HL-60/S4 treated with phorbol 12-myristate 13-acetate at 8.2 ng/mL for 4 days and 3 days (cell line): ENCODE data around the gene IMPA2.

Experiments
- in situ Hi-C: fragments of 300-500 bp; cut with MboI; formaldehyde crosslinking; loops from 2 replicates; pipeline ENCODE4 v1.15.0; 2022; ENCODE audit warnings: low sequenced_read_pairs

The IMPA2 gene

DNA sequence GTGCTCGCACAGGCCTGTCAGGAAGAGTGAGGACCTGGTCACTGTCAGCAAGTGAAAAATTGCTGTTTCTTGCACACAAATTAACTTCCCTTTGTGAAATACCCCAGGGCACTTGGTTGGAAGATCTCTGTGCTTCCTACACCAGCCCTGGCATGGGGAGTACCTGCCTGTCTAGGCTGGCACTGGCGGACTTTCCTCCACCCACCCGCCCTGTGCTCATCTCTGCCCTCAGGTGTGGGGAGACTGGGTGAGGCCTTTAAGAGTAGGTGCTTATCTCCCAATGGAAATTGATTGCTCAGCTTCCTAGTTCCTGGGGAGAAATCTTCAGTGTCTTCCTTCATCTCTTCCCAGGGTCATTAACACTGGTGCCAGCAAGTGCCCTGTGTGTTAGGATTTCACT, 42.1 kb downstream of the IMPA2 start:
- in situ Hi-C loops = no loop called here

- in situ Hi-C loops = loop anchor here (25.0 kb wide), 1 partner anchor 289 kb away; no protein-coding TSS in a partner anchor
These were observed 45.3 kb downstream of the IMPA2 start for GRCh38 chr18:12026562-12026961.

GRCh38 chr18:12027046-12027445, 45.7 kb downstream of the IMPA2 start:
- in situ Hi-C loops = loop anchor here (25.0 kb wide), 1 partner anchor 290 kb away; no protein-coding TSS in a partner anchor

GRCh38 chr18:12027480-12027879, 46.2 kb downstream of the IMPA2 start:
- in situ Hi-C loops = loop anchor here (25.0 kb wide), 1 partner anchor 290 kb away; no protein-coding TSS in a partner anchor

- in situ Hi-C loops = loop anchor here (25.0 kb wide), 1 partner anchor 291 kb away; no protein-coding TSS in a partner anchor
These were observed 46.8 kb downstream of the IMPA2 start for GRCh38 chr18:12028040-12028628.

- in situ Hi-C loops = loop anchor here (25.0 kb wide), 1 partner anchor 291 kb away; no protein-coding TSS in a partner anchor
These were observed 47.4 kb downstream of the IMPA2 start for GRCh38 chr18:12028674-12029073.

- in situ Hi-C loops = loop anchor here (25.0 kb wide), 1 partner anchor 293 kb away; no protein-coding TSS in a partner anchor
These were observed 48.7 kb downstream of the IMPA2 start for GRCh38 chr18:12029786-12030584.

DNA sequence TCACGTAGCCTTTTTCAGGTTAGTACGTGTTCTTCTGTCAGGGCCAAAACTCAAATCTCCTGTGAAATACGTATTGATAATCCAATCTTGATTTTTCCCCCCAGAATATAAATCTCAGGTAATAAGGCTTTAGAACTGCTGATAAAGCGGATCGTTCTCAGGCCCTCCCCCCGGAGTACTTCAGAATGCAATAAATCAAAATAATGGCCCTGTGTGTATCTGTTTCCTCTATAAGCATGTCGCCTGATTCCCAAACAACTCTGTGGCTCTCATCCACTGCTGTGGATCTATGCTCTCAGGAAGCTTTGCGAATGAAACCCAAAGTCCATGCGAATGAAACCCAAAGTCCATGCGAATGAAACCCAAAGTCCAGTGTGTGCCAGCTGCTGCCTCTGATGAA, 49.4 kb downstream of the IMPA2 start:
- in situ Hi-C loops = loop anchor here (25.0 kb wide), 1 partner anchor 293 kb away; no protein-coding TSS in a partner anchor

- in situ Hi-C loops = loop anchor here (25.0 kb wide), 1 partner anchor 294 kb away; no protein-coding TSS in a partner anchor
These were observed 49.9 kb downstream of the IMPA2 start for GRCh38 chr18:12031181-12031580.

- in situ Hi-C loops = loop anchor here (25.0 kb wide), 1 partner anchor 295 kb away; no protein-coding TSS in a partner anchor
These were observed 50.5 kb downstream of the IMPA2 start for GRCh38 chr18:12031846-12032245.

DNA sequence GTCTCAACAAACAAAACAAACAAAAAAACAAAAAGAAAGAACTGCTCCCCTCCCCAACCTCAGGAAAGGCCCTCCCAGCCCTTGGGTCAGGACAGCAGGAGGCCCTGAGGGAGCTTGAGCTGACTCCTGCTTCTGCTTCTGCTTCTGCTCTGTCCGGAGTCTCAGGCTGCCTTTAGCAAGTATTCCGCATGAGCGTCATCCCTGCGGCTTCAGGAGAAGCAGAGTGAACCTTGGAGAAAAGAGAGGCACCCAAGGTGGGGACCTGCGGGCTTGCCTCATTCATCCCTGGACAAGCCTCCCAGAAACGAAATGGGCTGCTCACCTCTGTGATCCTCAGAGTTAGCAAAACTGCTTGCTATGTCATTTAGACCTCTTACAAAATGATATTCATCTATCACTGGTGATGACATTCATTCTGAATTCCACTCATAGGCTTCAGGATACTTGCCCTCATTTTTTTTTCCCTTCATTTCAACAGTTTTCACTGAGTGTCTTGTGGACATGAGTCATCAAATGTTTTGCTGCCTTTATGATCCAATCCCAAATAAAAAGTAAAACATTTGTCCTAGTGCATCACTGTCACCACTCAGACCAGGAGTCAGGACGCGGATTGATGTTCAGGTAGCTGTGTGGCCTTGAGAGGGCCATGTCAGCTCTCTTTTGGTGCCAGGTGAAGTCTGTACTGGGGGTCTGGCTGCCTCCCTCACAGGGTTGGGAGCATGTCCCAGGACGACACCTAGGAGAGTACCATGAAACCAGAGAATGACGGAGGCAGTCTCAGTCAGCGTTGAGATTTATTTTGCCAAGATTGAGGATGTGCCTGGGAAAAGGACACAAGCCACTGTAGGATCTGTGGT, 51.7 kb downstream of the IMPA2 start:
- in situ Hi-C loops = loop anchor here (25.0 kb wide), 1 partner anchor 296 kb away; no protein-coding TSS in a partner anchor

GRCh38 chr18:12033643-12034025, 52.3 kb downstream of the IMPA2 start:
- in situ Hi-C loops = loop anchor here (25.0 kb wide), 1 partner anchor 296 kb away; no protein-coding TSS in a partner anchor

DNA sequence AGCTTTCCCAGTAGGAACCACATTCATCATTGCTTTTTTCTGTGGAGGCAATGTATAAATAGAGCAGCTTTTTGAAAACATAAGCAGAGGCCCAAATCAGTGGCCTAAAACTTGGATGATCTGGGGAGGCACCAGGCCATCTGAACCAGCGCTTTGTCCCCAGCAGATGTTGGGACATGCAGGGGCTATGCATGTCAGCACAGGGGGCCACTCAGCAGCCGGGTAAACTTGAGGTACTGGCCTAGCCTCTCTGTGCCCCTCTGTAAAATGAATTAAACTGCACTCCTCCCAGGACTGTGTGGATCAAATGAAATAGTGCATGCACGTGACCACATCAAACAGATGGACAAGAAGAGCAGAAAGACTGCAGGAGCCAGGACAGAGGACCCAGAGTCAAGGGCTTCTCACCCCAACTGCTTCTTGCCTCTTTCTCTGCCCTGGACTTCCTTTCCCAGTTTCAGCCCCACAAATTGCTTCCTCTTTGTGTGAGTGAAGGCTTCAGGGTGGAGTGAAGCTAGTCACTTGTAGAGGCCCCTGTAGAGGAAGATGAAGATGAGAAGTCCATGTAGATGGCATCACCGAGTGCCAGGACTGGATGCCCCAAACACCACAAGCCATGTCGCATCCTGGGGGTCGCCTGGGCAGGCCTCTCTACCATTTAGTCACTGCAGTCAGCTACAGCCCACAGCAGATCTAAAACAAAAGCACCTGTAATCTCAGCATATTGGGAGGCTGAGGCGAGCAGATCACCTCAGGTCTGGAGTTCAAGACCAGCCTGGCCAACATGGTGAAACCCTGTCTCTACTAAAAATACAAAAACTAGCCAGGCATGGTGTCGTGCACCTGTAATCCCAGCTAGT, 53.2 kb downstream of the IMPA2 start:
- in situ Hi-C loops = loop anchor here (25.0 kb wide), 1 partner anchor 297 kb away; no protein-coding TSS in a partner anchor

- in situ Hi-C loops = loop anchor here (25.0 kb wide), 1 partner anchor 298 kb away; no protein-coding TSS in a partner anchor
These were observed 54.2 kb downstream of the IMPA2 start for GRCh38 chr18:12035481-12035880.

GRCh38 chr18:12036201-12036751, 55.0 kb downstream of the IMPA2 start:
- in situ Hi-C loops = loop anchor here (25.0 kb wide), 1 partner anchor 299 kb away; no protein-coding TSS in a partner anchor

DNA sequence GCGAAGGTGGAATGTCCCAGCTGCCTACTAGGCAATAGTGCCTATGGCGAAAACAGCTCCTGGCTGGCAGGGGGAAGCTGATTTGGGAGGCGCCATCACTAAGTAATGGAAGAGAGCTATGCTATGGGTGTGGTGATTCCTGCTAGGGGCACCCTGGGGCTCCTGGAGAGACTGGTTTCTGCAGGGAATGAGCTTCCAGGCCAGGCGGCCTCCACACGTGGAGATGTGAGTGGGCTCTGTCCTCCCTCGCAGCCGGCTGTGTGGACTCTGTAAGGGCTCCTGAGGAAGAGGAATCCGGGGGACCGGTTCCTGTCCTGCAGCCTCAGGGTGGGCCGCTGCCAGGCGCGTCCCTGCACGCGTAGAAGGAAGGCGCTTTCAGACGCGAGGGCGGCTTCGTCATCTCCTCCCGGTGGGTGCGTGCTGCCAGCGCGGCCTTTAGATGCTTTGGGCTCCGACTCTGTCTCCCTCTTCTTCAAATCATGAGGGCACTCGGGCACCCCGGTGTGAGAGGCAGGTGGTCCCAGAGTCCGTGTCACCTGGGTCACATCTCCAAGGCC, 56.9 kb downstream of the IMPA2 start:
- in situ Hi-C loops = loop anchor here (25.0 kb wide), 1 partner anchor 301 kb away; no protein-coding TSS in a partner anchor

GRCh38 chr18:12038639-12039539, 57.6 kb downstream of the IMPA2 start:
- in situ Hi-C loops = loop anchor here (25.0 kb wide), 1 partner anchor 302 kb away; no protein-coding TSS in a partner anchor

- in situ Hi-C loops = loop anchor here (25.0 kb wide), 1 partner anchor 302 kb away; no protein-coding TSS in a partner anchor
These were observed 58.2 kb downstream of the IMPA2 start for GRCh38 chr18:12039540-12039930.
